Immature natural killer cell (primary cell): ENCODE results near the gene CCR8. TPM values are rescaled to one million over a fixed set of nuclear protein-coding genes. Genes with fewer than 3 reads are reported as not detected.
A peak's percentile ranks its signal among the peaks of the same experiment; 100 is the strongest.
"Not testable (repeated sequence)": the region's sequence is repeated elsewhere in the genome, so short reads cannot be mapped to it uniquely, and the experiment has no call there.

ENCODE experiments used
- DNase-seq, 3 donors: peaks; one replicate each; pipeline ENCODE4 v3.0.0; 2022; ENCODE audit warnings: mixed read lengths in 1 of 3
- H3K27ac Mint-ChIP-seq, 6 donors: one replicate each; pipeline ENCODE4 v1.8.0; 2020; ENCODE audit warnings: mixed read lengths in 6 of 6, mild to moderate bottlenecking in 5 of 6, inconsistent platforms in 4 of 6, moderate library complexity in 3 of 6
- H3K27me3 Mint-ChIP-seq, 3 donors: one replicate each; pipeline ENCODE4 v1.8.0; 2020 to 2021; ENCODE audit warnings: low read depth in 3 of 3, mild to moderate bottlenecking in 3 of 3, mixed read lengths in 3 of 3, moderate library complexity in 3 of 3, inconsistent platforms in 1 of 3
- H3K36me3 Mint-ChIP-seq, 3 donors: one replicate each; pipeline ENCODE4 v1.8.0; 2020; ENCODE audit warnings: mixed read lengths in 3 of 3, inconsistent platforms in 2 of 3, mild to moderate bottlenecking in 2 of 3
- H3K4me1 Mint-ChIP-seq, 2 donors: one replicate each; pipeline ENCODE4 v1.8.0; 2020; ENCODE audit warnings: inconsistent platforms in 2 of 2, mild to moderate bottlenecking in 2 of 2, mixed read lengths in 2 of 2, moderate library complexity in 1 of 2
- H3K4me3 Mint-ChIP-seq, 5 donors: one replicate each; pipeline ENCODE4 v1.8.0; 2020; ENCODE audit warnings: mild to moderate bottlenecking in 5 of 5, mixed read lengths in 5 of 5, inconsistent platforms in 3 of 5, moderate library complexity in 3 of 5
- H3K9me3 Mint-ChIP-seq, 6 donors: one replicate each; pipeline ENCODE4 v1.8.0; 2020; ENCODE audit warnings: mild to moderate bottlenecking in 6 of 6, mixed read lengths in 6 of 6, inconsistent platforms in 4 of 6, moderate library complexity in 3 of 6
- polyA plus RNA-seq, 3 donors: library from polyadenylated mRNA; unstranded; fragments of 300-500 nt; fragmentation: Illumina TruSeq; gene quantifications; one replicate each; pipeline ENCODE4 v1.2.3, GENCODE V29; 2021

Gene CCR8
- polyA plus RNA-seq, 3 donors from 2014 or later = 1.1 TPM; not detected in 1

DNA sequence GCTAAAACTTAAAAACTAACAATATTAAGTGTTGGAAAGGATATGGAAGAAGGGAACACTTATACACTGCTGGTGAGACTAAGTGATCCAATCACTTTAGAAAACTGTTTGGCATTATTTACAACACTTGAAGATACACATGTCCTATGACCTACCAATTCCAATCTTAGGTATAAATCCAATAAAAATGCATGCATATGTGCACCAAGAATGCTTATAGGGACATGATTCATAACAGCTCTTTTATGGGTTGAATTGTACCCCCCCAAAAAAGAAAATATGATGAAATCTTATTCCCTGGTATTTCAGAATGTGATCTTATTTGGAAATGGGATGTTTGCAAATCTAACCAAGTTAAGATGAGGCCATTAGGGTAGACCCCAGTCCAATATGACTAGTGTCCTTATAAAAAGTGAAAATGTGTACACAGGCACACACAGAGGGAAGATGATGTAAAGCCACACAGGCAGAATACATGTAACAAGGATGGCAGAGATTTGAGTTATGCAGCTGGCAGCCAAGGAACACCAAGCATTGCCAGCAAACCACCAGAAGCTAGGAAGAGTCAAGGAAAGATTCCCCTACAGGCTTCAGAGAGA is 15.3 kb downstream of the CCR8 start:
- peaks cover 0 to 3% (median 0%) of the 10 kb centered on the region in 3 donors for H3K36me3 Mint-ChIP-seq
- H3K4me1 Mint-ChIP-seq = peaks cover 5 to 19% of the 10 kb centered on the region in 2 donors
- DNase-seq = no peak
- no peak overlapping the region for H3K27ac Mint-ChIP-seq
- no peak overlapping the region for H3K4me3 Mint-ChIP-seq
- peaks cover 0 to 5% (median 4%) of the 10 kb centered on the region in 3 donors for H3K27me3 Mint-ChIP-seq
- no peaks in the 10 kb centered on the region for H3K9me3 Mint-ChIP-seq

GRCh38 chr3:39346785-39347585 is 17.5 kb downstream of the CCR8 start:
- Mint-ChIP-seq H3K4me3 (no peak overlapping the region), H3K36me3 (no peaks in the 10 kb centered on the region), H3K27ac (no peak overlapping the region), H3K9me3 (no peaks in the 10 kb centered on the region), H3K4me1 (peaks cover 22 to 41% of the 10 kb centered on the region in 2 donors), H3K27me3 (peaks cover 0 to 3% (median 2%) of the 10 kb centered on the region in 3 donors)
- no peak for DNase-seq

DNA sequence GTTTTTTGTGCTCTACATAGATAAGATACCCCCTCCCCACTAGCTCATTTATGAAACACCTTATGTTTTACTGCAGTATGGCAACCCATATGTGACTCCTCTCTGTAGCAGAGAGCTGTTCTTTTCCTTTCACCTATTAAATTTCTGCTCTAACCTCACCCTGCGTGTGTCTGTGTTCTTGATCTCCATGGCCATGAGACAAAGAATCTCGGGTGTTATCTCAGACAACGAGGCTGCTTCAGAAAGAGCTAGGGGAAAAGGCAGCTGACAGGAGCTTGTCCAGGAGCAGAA is 18.0 kb downstream of the CCR8 start:
- Mint-ChIP-seq H3K27me3 (peaks cover 0 to 3% (median 2%) of the 10 kb centered on the region in 3 donors), H3K36me3 (no peaks in the 10 kb centered on the region), H3K9me3 (no peaks in the 10 kb centered on the region), H3K4me1 (peaks cover 22 to 46% of the 10 kb centered on the region in 2 donors), H3K27ac (no peak overlapping the region), H3K4me3 (no peak overlapping the region)
- no peak for DNase-seq

- peaks cover 0 to 3% (median 0%) of the 10 kb centered on the region in 3 donors for H3K36me3 Mint-ChIP-seq
- peaks cover 0 to 3% (median 2%) of the 10 kb centered on the region in 3 donors for H3K27me3 Mint-ChIP-seq
- H3K4me1 Mint-ChIP-seq = peaks cover 22 to 49% of the 10 kb centered on the region in 2 donors
- H3K9me3 Mint-ChIP-seq = no peaks in the 10 kb centered on the region
- no peak for DNase-seq
- no peak overlapping the region for H3K4me3 Mint-ChIP-seq
- H3K27ac Mint-ChIP-seq = peak overlapping the region in 1 of 6 donors; percentile 67
These were observed 19.6 kb downstream of the CCR8 start for GRCh38 chr3:39349080-39349479.

GRCh38 chr3:39350714-39351113 is 21.2 kb downstream of the CCR8 start:
- Mint-ChIP-seq H3K9me3 (no peaks in the 10 kb centered on the region), H3K27me3 (peaks cover 1 to 2% (median 2%) of the 10 kb centered on the region in 3 donors), H3K4me3 (peak overlapping the region; percentile 9 to 48 (median 19)), H3K4me1 (peaks cover 22 to 56% of the 10 kb centered on the region in 2 donors), H3K36me3 (peaks cover 0 to 3% (median 0%) of the 10 kb centered on the region in 3 donors), H3K27ac (peak overlapping the region in 5 of 6 donors; percentile 28 to 76 (median 67))
- peak in 2 of 3 donors; percentile 8 to 27 for DNase-seq

GRCh38 chr3:39351134-39351533 is 21.6 kb downstream of the CCR8 start:
- H3K4me3 Mint-ChIP-seq = peak overlapping the region in 4 of 5 donors; percentile 18 to 48 (median 28)
- H3K9me3 Mint-ChIP-seq, H3K36me3 Mint-ChIP-seq, H3K27me3 Mint-ChIP-seq, DNase-seq: not testable (repeated sequence)
- peaks cover 24 to 60% of the 10 kb centered on the region in 2 donors for H3K4me1 Mint-ChIP-seq
- peak overlapping the region in 5 of 6 donors; percentile 28 to 76 (median 67) for H3K27ac Mint-ChIP-seq

- H3K36me3 Mint-ChIP-seq, DNase-seq, H3K4me3 Mint-ChIP-seq, H3K9me3 Mint-ChIP-seq, H3K27me3 Mint-ChIP-seq: not testable (repeated sequence)
- H3K4me1 Mint-ChIP-seq = peaks cover 39 to 70% of the 10 kb centered on the region in 2 donors
- peak overlapping the region in 1 of 6 donors; percentile 14 for H3K27ac Mint-ChIP-seq
These were observed 23.8 kb downstream of the CCR8 start for GRCh38 chr3:39353168-39353927.

DNA sequence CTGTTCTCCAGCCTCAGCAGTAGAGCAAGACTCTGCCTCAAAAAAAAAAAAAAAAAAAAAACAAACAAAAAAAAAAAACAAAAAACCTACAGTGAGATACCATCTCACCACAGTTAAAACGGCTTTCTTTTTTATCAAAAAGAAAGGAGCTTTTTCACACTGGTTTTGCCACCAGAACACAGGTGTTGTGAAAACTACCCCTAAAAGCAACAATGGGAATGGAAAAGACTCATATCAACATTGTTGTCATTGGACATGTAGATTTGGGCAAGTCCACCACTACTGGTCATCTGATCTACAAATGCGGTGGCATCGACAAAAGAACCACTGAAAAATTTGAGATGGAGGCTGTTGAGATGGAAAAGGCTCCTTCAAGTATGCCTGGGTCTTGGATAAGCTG is 28.8 kb downstream of the CCR8 start:
- H3K36me3 Mint-ChIP-seq = peaks cover 0 to 8% (median 0%) of the 10 kb centered on the region in 3 donors
- no peaks in the 10 kb centered on the region for H3K9me3 Mint-ChIP-seq
- H3K27me3 Mint-ChIP-seq = peaks cover 2 to 16% (median 8%) of the 10 kb centered on the region in 3 donors
- DNase-seq = peak; percentile 44 to 55 (median 47)
- peak overlapping the region; percentile 57 to 73 (median 63) for H3K4me3 Mint-ChIP-seq
- peak overlapping the region; percentile 37 to 90 (median 66) for H3K27ac Mint-ChIP-seq
- H3K4me1 Mint-ChIP-seq = peaks cover 65 to 77% of the 10 kb centered on the region in 2 donors

GRCh38 chr3:39361252-39361927 is 31.9 kb downstream of the CCR8 start:
- DNase-seq = peak; percentile 77 to 82 (median 81)
- Mint-ChIP-seq H3K27ac (peak overlapping the region; percentile 78 to 93 (median 90)), H3K27me3 (peaks cover 0 to 16% (median 7%) of the 10 kb centered on the region in 3 donors), H3K9me3 (no peaks in the 10 kb centered on the region), H3K36me3 (peaks cover 0 to 5% (median 0%) of the 10 kb centered on the region in 3 donors), H3K4me3 (peak overlapping the region; percentile 79 to 86 (median 85)), H3K4me1 (peaks cover 68 to 89% of the 10 kb centered on the region in 2 donors)

DNA sequence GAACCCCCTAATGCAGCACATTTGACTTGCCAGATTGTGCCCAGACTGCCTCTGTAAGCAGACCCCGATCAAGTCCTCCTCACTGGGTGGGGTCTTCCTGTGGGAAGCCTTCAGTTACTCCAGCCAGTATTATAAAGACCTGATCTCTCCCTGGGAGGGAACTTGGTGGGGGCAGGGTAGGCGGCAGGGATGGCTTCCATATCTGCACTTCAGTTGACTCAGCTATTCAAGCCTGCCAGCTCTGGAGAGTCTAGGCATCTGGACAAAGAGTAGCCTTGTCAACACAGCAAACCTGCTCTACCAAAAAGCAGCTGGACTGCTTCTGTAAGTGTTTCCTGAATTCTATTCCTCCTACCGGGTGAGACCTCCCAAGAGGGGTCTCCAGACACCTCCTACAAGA is 32.7 kb downstream of the CCR8 start:
- Mint-ChIP-seq H3K27me3 (peaks cover 0 to 15% (median 7%) of the 10 kb centered on the region in 3 donors), H3K4me3 (peak overlapping the region; percentile 79 to 86 (median 85)), H3K27ac (peak overlapping the region; percentile 78 to 93 (median 90)), H3K36me3 (peaks cover 0 to 5% (median 0%) of the 10 kb centered on the region in 3 donors), H3K9me3 (no peaks in the 10 kb centered on the region), H3K4me1 (peaks cover 65 to 86% of the 10 kb centered on the region in 2 donors)
- no peak for DNase-seq

- Mint-ChIP-seq H3K27ac (peak overlapping the region; percentile 78 to 91 (median 87)), H3K36me3 (peaks cover 0 to 5% (median 0%) of the 10 kb centered on the region in 3 donors), H3K4me1 (peaks cover 59 to 79% of the 10 kb centered on the region in 2 donors), H3K4me3 (peak overlapping the region; percentile 8 to 86 (median 52)), H3K9me3 (peaks cover 0 to under 1% (median 0%) of the 10 kb centered on the region in 6 donors), H3K27me3 (peaks cover 0 to 9% (median 7%) of the 10 kb centered on the region in 3 donors)
- no peak for DNase-seq
These were observed 33.3 kb downstream of the CCR8 start for GRCh38 chr3:39362812-39363211.

DNA sequence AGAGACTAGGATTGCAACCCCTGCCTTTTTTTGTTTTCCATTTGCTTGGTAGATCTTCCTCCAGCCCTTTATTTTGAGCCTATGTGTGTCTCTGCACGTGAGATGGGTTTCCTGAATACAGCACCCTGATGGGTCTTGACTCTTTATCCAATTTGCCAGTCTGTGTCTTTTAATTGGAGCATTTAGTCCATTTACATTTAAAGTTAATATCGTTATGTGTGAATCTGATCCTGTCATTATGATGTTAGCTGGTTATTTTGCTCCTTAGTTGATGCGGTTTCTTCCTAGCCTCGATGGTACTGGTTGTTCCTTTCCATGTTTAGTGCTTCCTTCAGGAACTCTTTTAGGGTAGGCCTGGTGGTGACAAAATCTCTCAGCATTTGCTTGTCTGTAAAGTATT is 40.9 kb downstream of the CCR8 start:
- not testable (repeated sequence) for DNase-seq, H3K27ac Mint-ChIP-seq, H3K4me3 Mint-ChIP-seq, H3K36me3 Mint-ChIP-seq, H3K27me3 Mint-ChIP-seq, H3K4me1 Mint-ChIP-seq, H3K9me3 Mint-ChIP-seq

GRCh38 chr3:39372833-39373232 is 43.3 kb downstream of the CCR8 start:
- Mint-ChIP-seq H3K4me1 (peaks cover under 1 to 18% of the 10 kb centered on the region in 2 donors), H3K4me3 (no peak overlapping the region), H3K27me3 (peaks cover 0 to 1% (median 0%) of the 10 kb centered on the region in 3 donors), H3K36me3 (peaks cover 0 to 9% (median 6%) of the 10 kb centered on the region in 3 donors), H3K27ac (peak overlapping the region in 1 of 6 donors; percentile 12), H3K9me3 (peaks cover 0 to 2% (median under 1%) of the 10 kb centered on the region in 6 donors)
- DNase-seq = no peak
